ENCODE measurements around the gene KRT9.

The KRT9 gene

GRCh38 chr17:41521574-41522261 is 50.1 kb downstream of the KRT9 start:
- H3K4me3 Mint-ChIP-seq, result no peak overlapping the region
- H3K9me3 Mint-ChIP-seq, result no peaks in the 10 kb centered on the region
- ATAC-seq, result no peak
- H3K4me1 Mint-ChIP-seq, result no peaks in the 10 kb centered on the region
- no peaks in the 10 kb centered on the region for H3K36me3 Mint-ChIP-seq
- peaks cover 66% of the 10 kb centered on the region for H3K27me3 Mint-ChIP-seq
- H3K27ac Mint-ChIP-seq, result no peak overlapping the region

GRCh38 chr17:41520821-41521521 is 50.9 kb downstream of the KRT9 start:
- H3K36me3 Mint-ChIP-seq, result no peaks in the 10 kb centered on the region
- H3K27me3 Mint-ChIP-seq, result peaks cover 71% of the 10 kb centered on the region
- ATAC-seq, result no peak
- H3K9me3 Mint-ChIP-seq, result no peaks in the 10 kb centered on the region
- H3K4me1 Mint-ChIP-seq, result no peaks in the 10 kb centered on the region
- no peak overlapping the region for H3K4me3 Mint-ChIP-seq
- H3K27ac Mint-ChIP-seq, result no peak overlapping the region

DNA sequence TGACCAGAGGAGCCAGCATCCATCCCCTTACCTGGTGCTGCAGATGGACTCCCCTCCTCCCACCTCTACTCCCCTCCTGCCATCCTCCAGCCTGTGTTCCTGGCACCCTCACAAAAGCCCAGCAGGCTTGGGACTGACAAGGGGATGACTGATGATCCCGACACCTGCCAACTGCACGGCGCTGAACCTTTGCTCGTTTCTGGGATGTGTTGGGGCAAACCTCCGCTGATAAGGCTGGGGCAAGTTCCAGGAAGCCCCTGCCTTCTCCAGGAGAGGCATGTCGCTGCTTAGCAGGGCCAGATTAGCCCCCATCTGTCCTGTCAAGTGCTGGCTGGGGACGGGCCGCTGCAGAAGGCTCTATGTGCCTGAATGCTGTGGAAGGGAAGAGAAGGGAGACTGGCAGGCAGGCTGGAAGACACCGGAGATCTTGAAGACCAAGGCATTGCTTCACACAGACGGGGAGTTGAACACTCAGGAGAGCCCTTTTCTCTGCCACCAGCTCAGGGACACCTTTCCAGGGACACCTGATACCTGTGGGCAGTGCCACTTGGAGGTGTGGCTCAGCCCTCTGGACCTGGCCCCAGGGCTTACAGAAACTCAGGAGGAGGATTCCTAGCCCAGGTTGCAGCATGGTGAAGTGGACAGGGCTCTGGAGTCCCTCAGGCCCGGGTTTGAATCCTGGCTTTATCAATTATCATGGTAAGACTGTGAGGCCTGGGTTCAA is 52.2 kb downstream of the KRT9 start:
- H3K27ac Mint-ChIP-seq, result no peak overlapping the region
- no peaks in the 10 kb centered on the region for H3K9me3 Mint-ChIP-seq
- ATAC-seq, result no peak
- no peaks in the 10 kb centered on the region for H3K36me3 Mint-ChIP-seq
- H3K27me3 Mint-ChIP-seq, result peaks cover 79% of the 10 kb centered on the region
- no peak overlapping the region for H3K4me3 Mint-ChIP-seq
- H3K4me1 Mint-ChIP-seq, result no peaks in the 10 kb centered on the region

- Mint-ChIP-seq H3K36me3 (no peaks in the 10 kb centered on the region), H3K4me1 (no peaks in the 10 kb centered on the region), H3K4me3 (no peak within 1 kb of the TSS), H3K9me3 (no peaks in the 10 kb centered on the region), H3K27me3 (peaks cover 78% of the 10 kb centered on the region), H3K27ac (no peak within 1 kb of the TSS)
- ATAC-seq, result no peak
These were observed 52.9 kb downstream of the KRT9 start, which contains the start of gene KRT15 for GRCh38 chr17:41518789-41519449. Gene KRT15 (minus strand): TSS chr17:41518890. CDS start chr17:41518827, 63 bp downstream.

DNA sequence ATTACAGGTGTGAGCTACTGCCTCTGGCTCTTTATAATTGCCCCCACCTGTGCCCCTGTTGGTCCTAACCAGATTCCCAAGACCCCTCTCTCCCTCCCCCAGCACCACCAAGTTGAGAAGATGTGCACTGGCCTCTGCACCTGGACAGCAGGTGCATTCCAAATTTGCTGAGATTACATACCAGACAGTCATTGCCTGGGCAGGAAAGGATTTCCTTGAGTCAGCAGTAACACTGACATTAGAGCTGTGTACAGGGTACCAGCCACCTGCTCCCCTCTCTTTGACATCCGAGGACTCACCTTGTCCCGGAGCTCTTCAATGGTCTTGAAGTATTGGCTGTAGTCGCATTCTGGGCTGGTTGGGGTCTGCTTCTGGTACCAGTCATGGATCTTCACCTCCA is 53.8 kb downstream of the KRT9 start:
- H3K27ac Mint-ChIP-seq, result no peak overlapping the region
- H3K4me3 Mint-ChIP-seq, result no peak overlapping the region
- H3K4me1 Mint-ChIP-seq, result no peaks in the 10 kb centered on the region
- peaks cover 73% of the 10 kb centered on the region for H3K27me3 Mint-ChIP-seq
- ATAC-seq, result no peak
- no peaks in the 10 kb centered on the region for H3K36me3 Mint-ChIP-seq
- H3K9me3 Mint-ChIP-seq, result no peaks in the 10 kb centered on the region

DNA sequence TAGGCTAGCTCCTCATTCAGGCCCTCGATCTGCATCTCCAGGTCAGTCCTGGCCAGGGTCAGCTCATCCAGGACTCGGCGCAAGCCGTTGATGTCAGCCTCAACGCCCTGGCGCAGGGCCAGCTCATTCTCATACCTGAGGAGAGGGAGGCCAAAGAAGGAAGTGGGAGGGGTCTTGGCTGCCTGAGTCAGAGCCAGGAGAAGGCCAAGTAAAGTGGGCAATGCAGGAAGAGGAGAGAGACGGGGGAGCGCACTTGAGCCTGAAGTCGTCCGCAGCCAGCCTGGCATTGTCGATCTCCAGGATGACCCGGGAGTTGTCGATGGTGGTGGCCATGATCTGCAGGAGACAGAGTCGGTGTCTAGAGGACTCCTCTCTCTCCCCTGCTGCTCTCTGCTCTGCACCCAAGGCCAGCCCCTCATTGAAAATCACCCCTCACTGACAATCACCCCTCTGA is 55.0 kb downstream of the KRT9 start:
- no peak overlapping the region for H3K4me3 Mint-ChIP-seq
- H3K4me1 Mint-ChIP-seq, result no peaks in the 10 kb centered on the region
- H3K9me3 Mint-ChIP-seq, result no peaks in the 10 kb centered on the region
- H3K27me3 Mint-ChIP-seq, result peaks cover 69% of the 10 kb centered on the region
- H3K27ac Mint-ChIP-seq, result no peak overlapping the region
- no peak for ATAC-seq
- H3K36me3 Mint-ChIP-seq, result no peaks in the 10 kb centered on the region

- H3K27ac Mint-ChIP-seq, result no peak overlapping the region
- ATAC-seq, result no peak
- peaks cover 64% of the 10 kb centered on the region for H3K27me3 Mint-ChIP-seq
- H3K9me3 Mint-ChIP-seq, result no peaks in the 10 kb centered on the region
- H3K4me3 Mint-ChIP-seq, result no peak overlapping the region
- H3K36me3 Mint-ChIP-seq, result no peaks in the 10 kb centered on the region
- H3K4me1 Mint-ChIP-seq, result no peaks in the 10 kb centered on the region
These were observed 55.6 kb downstream of the KRT9 start for GRCh38 chr17:41516147-41516829.
